B cell (primary cell): ENCODE data around the gene EXOC4. TPM values are rescaled to one million over a fixed set of nuclear protein-coding genes. Genes with fewer than 3 reads are reported as not detected.

Source experiments
- ATAC-seq: fragments of 200-7000 bp; cut with Tn5 transposase; one replicate; pipeline ENCODE4 v1.10.0; 2021; ENCODE audit warnings: low read depth, mild to moderate bottlenecking, moderate number of reproducible peaks, moderate library complexity
- CTCF ChIA-PET: fragments of 350-600 bp; sonication (Branson Sonifier 250); formaldehyde crosslinking; loops from one replicate; lab custom pipeline; 2021; ENCODE audit warnings: antibody characterized with exemption, inconsistent platforms; lab: Charles Lee
- POLR2A ChIA-PET: fragments of 350-600 bp; sonication (Branson Sonifier 250); formaldehyde crosslinking; loops from one replicate; lab custom pipeline; 2021; ENCODE audit warnings: antibody characterized with exemption; lab: Charles Lee
- DNase-seq: peaks from one replicate; pipeline ENCODE4 v3.0.0; 2013
- H2AFZ ChIP-seq: 2 replicates; pipeline ENCODE4 v1.6.1; 2012; ENCODE audit warnings: mild to moderate bottlenecking, low read depth, low read length; ENCODE audit not compliant: insufficient read depth, poor library complexity, severe bottlenecking
- H3K27ac ChIP-seq, 2 donors: 1 replicate in 1 of 2; 2 replicates in 1 of 2; pipeline ENCODE4 v1.5.1; 2012 to 2013; ENCODE audit warnings: low read length in 2 of 2, mild to moderate bottlenecking in 2 of 2, moderate library complexity in 1 of 2
- H3K27me3 ChIP-seq, 4 experiments: fragments of 200-600 bp in 1 of 4; sonication (generic) in 1 of 4; replicated peaks in 1 of 4; 1 replicate in 2 of 4; 2 replicates in 2 of 4; pipeline versions ENCODE4 v1.6.1 to v1.7.0; 2013 to 2016; ENCODE audit warnings: low read length in 3 of 4, mild to moderate bottlenecking in 2 of 4, mixed read lengths in 1 of 4, moderate library complexity in 1 of 4; ENCODE audit not compliant: insufficient read depth in 4 of 4, control insufficient read depth in 3 of 4; ENCODE audit errors: control extremely low read depth in 1 of 4
- H3K36me3 ChIP-seq, 2 experiments: replicated peaks in 1 of 2; 1 replicate in 1 of 2; 2 replicates in 1 of 2; pipeline versions ENCODE4 v1.6.1 to v1.7.1; 2013; ENCODE audit warnings: low read length in 1 of 2; ENCODE audit not compliant: insufficient read depth in 2 of 2, control insufficient read depth in 1 of 2; ENCODE audit errors: control extremely low read depth in 1 of 2, extremely low read depth in 1 of 2
- H3K4me1 ChIP-seq, 2 donors: fragments of 200-600 bp in 1 of 2; sonication (generic) in 1 of 2; 1 replicate in 1 of 2; 2 replicates in 1 of 2; pipeline versions ENCODE4 v1.5.1 to v1.6.1; 2013 to 2017; ENCODE audit warnings: low read length in 2 of 2; ENCODE audit not compliant: control insufficient read depth in 2 of 2, insufficient read depth in 2 of 2
- H3K4me2 ChIP-seq: replicated peaks from 2 replicates; pipeline ENCODE3; 2012; ENCODE audit warnings: mild to moderate bottlenecking, low read depth, low read length; ENCODE audit not compliant: poor library complexity, severe bottlenecking
- H3K4me3 ChIP-seq, 5 experiments: fragments of 200-600 bp in 1 of 5; sonication (generic) in 1 of 5; 1 replicate in 3 of 5; 2 replicates in 2 of 5; pipeline versions ENCODE4 v1.5.1 to v1.7.0; 2011 to 2016; ENCODE audit warnings: low read length in 4 of 5, mild to moderate bottlenecking in 4 of 5, low read depth in 2 of 5, control low read depth in 1 of 5, moderate library complexity in 1 of 5; ENCODE audit not compliant: insufficient read depth in 1 of 5; ENCODE audit errors: control extremely low read depth in 1 of 5, extremely low read depth in 1 of 5
- H3K79me2 ChIP-seq: fragments of 200-600 bp; sonication (generic); one replicate; pipeline ENCODE4 v1.6.0; 2016; ENCODE audit warnings: low read length; ENCODE audit not compliant: control insufficient read depth, insufficient read depth
- H3K9ac ChIP-seq: fragments of 200-600 bp; sonication (generic); 2 replicates; pipeline ENCODE4 v1.6.1; 2017; ENCODE audit warnings: mild to moderate bottlenecking, low read length, moderate library complexity
- H3K9me3 ChIP-seq, 3 donors: one replicate each; pipeline versions ENCODE4 v1.6.1 to v1.7.1; 2013; ENCODE audit warnings: low read length in 2 of 3; ENCODE audit not compliant: control insufficient read depth in 2 of 3, insufficient read depth in 1 of 3; ENCODE audit errors: control extremely low read depth in 1 of 3
- H4K20me1 ChIP-seq: 2 replicates; pipeline ENCODE4 v1.6.0; 2012; ENCODE audit warnings: mild to moderate bottlenecking, low read length; ENCODE audit not compliant: insufficient read depth, control insufficient read depth, poor library complexity, severe bottlenecking
- H3K27ac Mint-ChIP-seq: one replicate; pipeline ENCODE4 v1.8.0; 2021; ENCODE audit warnings: mixed read lengths
- H3K27me3 Mint-ChIP-seq: one replicate; pipeline ENCODE4 v1.8.0; 2021; ENCODE audit warnings: mixed read lengths
- H3K4me1 Mint-ChIP-seq: one replicate; pipeline ENCODE4 v1.8.0; 2021; ENCODE audit warnings: mixed read lengths
- H3K4me3 Mint-ChIP-seq: one replicate; pipeline ENCODE4 v1.8.0; 2021; ENCODE audit warnings: mixed read lengths
- H3K9me3 Mint-ChIP-seq: one replicate; pipeline ENCODE4 v1.8.0; 2022; ENCODE audit warnings: mixed read lengths; ENCODE audit not compliant: insufficient read depth
- EZH2 ChIP-seq: IDR thresholded peaks from 2 replicates; pipeline ENCODE4 v1.6.1; 2012; ENCODE audit warnings: borderline replicate concordance, low read depth, mild to moderate bottlenecking, moderate library complexity, low read length; ENCODE audit not compliant: insufficient read depth, poor library complexity, severe bottlenecking
- WGBS: methylation state at CpG from one replicate; pipeline ENCODE4 v1.1.5; 2013; ENCODE audit warnings: missing lambda C conversion rate; ENCODE audit not compliant: insufficient coverage; 5-methylcytosine and 5-hydroxymethylcytosine counted together
- intact Hi-C: fragments of 100-400 bp; cut with micrococcal nuclease; formaldehyde crosslinking; loops from one replicate; pipeline ENCODE4 v1.10.0; 2022
- polyA plus RNA-seq: library from polyadenylated mRNA; depleted of rRNA; stranded (reverse); fragments of >200 nt; gene quantifications from 2 replicates; pipeline ENCODE4 v1.2.3, GENCODE V29; 2012
- total RNA-seq, 2 donors: library from RNA; stranded (reverse); fragments of 120-200 nt in 1 of 2; gene quantifications; 1 replicate in 1 of 2; 2 replicates in 1 of 2; pipeline versions ENCODE4 v1.2.3 to v1.2.4, GENCODE V29; 2013 to 2022
- TF ChIP-seq, protein P1 (sequence below): fragments of 200-600 bp; IDR thresholded peaks from one replicate; pipeline ENCODE4 v1.8.0; 2022; ENCODE audit warnings: antibody characterized with exemption, mild to moderate bottlenecking

The EXOC4 gene
- total and polyA plus RNA-seq, 2 donors (not counting 1 experiment from before 2014, with no cell fraction given): 16.7 to 135 TPM

- ChIA-PET CTCF (no interaction called here), POLR2A (no interaction called here)
- Histone ChIP-seq H3K9me3 (no peaks in the 10 kb centered on the region), H4K20me1 (no peaks in the 10 kb centered on the region), H3K4me1 (no peaks in the 10 kb centered on the region), H3K27ac (no peak overlapping the region), H2AFZ (no peak overlapping the region), H3K27me3 (no peaks in the 10 kb centered on the region), H3K36me3 (no peaks in the 10 kb centered on the region), H3K9ac (no peak overlapping the region), H3K4me2 (no peak overlapping the region), H3K4me3 (no peak overlapping the region), H3K79me2 (no peaks in the 10 kb centered on the region)
- Mint-ChIP-seq H3K27ac (no peak overlapping the region), H3K4me3 (no peak overlapping the region), H3K9me3 (no peaks in the 10 kb centered on the region), H3K27me3 (no peaks in the 10 kb centered on the region), H3K4me1 (no peaks in the 10 kb centered on the region)
- TF ChIP-seq, protein P1, sequence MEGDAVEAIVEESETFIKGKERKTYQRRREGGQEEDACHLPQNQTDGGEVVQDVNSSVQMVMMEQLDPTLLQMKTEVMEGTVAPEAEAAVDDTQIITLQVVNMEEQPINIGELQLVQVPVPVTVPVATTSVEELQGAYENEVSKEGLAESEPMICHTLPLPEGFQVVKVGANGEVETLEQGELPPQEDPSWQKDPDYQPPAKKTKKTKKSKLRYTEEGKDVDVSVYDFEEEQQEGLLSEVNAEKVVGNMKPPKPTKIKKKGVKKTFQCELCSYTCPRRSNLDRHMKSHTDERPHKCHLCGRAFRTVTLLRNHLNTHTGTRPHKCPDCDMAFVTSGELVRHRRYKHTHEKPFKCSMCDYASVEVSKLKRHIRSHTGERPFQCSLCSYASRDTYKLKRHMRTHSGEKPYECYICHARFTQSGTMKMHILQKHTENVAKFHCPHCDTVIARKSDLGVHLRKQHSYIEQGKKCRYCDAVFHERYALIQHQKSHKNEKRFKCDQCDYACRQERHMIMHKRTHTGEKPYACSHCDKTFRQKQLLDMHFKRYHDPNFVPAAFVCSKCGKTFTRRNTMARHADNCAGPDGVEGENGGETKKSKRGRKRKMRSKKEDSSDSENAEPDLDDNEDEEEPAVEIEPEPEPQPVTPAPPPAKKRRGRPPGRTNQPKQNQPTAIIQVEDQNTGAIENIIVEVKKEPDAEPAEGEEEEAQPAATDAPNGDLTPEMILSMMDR: no peak
- no peak for TF ChIP-seq EZH2
- no peak for DNase-seq
- ATAC-seq: no peak
- intact Hi-C loops: no loop called here
- no CpG with 5 or more reads among the region's 1 CpG for WGBS
Observed at GRCh38 chr7:133649593-133649992, 396.7 kb downstream of the EXOC4 start.

GRCh38 chr7:133650069-133650468, 397.2 kb downstream of the EXOC4 start:
- Histone ChIP-seq H3K27me3 (no peaks in the 10 kb centered on the region), H3K79me2 (no peaks in the 10 kb centered on the region), H3K4me3 (no peak overlapping the region), H3K9me3 (no peaks in the 10 kb centered on the region), H2AFZ (no peak overlapping the region), H3K4me2 (no peak overlapping the region), H3K4me1 (no peaks in the 10 kb centered on the region), H3K27ac (no peak overlapping the region), H4K20me1 (no peaks in the 10 kb centered on the region), H3K9ac (no peak overlapping the region), H3K36me3 (no peaks in the 10 kb centered on the region)
- CTCF ChIA-PET: no interaction called here
- Mint-ChIP-seq H3K4me3 (no peak overlapping the region), H3K27me3 (no peaks in the 10 kb centered on the region), H3K9me3 (no peaks in the 10 kb centered on the region), H3K27ac (no peak overlapping the region), H3K4me1 (no peaks in the 10 kb centered on the region)
- ATAC-seq: no peak
- no peak for DNase-seq
- 93% methylated on average over 2 of the region's 3 CpGs for WGBS
- no peak for TF ChIP-seq EZH2
- TF ChIP-seq, protein P1: no peak
- POLR2A ChIA-PET: no interaction called here
- intact Hi-C loops: no loop called here
